Ovary (tissue), 3 donors: Measurements from ENCODE around the gene KIZ.

Experiments used
- EP300 ChIP-seq: sonication (generic); formaldehyde crosslinking; IDR thresholded peaks from one replicate; pipeline ENCODE4 v1.6.1; 2017; ENCODE audit warnings: antibody characterized with exemption
- POLR2A ChIP-seq: fragments of 450-650 bp; IDR thresholded peaks from one replicate; pipeline ENCODE4 v1.6.1; 2017; ENCODE audit warnings: antibody characterized with exemption, mild to moderate bottlenecking, moderate library complexity
- TF ChIP-seq, protein P1 (sequence below), 3 donors: fragments of 450-650 bp in 2 of 3; fragments of 200-600 bp in 1 of 3; IDR thresholded peaks; one replicate each; pipeline versions ENCODE4 v1.5.1 to v1.8.0; 2016 to 2022; ENCODE audit warnings: antibody characterized with exemption in 3 of 3, mild to moderate bottlenecking in 1 of 3
- donor health status: DM: no; HTN: no; CAD: no.

DNA sequence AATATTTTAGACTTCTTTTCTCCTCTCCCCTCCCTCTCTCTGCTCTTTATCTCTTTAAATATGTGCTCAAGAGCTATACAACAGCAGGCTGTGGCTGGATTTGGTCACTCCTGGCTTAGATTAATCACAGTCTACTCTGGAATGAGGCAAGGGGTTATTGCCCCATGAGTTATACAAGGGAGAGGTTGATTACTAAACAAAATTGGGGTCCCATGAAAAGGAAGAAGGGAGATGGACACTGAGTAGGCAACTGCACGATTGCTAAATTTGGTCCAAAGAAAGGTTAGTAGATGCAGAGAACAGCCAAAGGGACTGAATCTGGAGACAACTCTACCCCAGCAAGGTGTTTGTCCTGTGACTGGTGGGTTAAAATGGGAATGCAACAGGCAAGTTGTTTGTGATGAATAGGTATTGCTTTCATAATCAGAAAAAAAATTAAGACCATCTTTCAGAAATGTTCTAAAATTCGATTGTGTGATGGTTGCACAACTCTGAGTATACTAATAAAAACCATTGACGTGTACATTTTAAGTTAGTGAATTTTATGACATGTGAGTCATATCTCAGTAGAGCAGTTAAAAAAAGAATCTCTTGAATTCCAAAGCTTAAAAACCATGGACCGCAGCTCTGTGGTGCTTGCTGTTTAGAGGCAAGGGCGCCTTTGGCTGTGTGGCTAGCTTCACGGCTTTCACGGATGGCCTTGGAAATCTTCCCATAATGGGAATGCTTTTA is 57.1 kb downstream of the KIZ start:
- TF ChIP-seq, protein P1, sequence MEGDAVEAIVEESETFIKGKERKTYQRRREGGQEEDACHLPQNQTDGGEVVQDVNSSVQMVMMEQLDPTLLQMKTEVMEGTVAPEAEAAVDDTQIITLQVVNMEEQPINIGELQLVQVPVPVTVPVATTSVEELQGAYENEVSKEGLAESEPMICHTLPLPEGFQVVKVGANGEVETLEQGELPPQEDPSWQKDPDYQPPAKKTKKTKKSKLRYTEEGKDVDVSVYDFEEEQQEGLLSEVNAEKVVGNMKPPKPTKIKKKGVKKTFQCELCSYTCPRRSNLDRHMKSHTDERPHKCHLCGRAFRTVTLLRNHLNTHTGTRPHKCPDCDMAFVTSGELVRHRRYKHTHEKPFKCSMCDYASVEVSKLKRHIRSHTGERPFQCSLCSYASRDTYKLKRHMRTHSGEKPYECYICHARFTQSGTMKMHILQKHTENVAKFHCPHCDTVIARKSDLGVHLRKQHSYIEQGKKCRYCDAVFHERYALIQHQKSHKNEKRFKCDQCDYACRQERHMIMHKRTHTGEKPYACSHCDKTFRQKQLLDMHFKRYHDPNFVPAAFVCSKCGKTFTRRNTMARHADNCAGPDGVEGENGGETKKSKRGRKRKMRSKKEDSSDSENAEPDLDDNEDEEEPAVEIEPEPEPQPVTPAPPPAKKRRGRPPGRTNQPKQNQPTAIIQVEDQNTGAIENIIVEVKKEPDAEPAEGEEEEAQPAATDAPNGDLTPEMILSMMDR (IDR thresholded peaks at IDR 0.05) = no peak
- TF ChIP-seq POLR2A (no peak), EP300 (no peak)
